BLaER1 treated with 17β-estradiol and CSF1 and Interleukin-3, amounts not matched to agents 10 nM and 100 nM (cell line): ENCODE data around the gene SOX2.

Source experiments
- H3K27ac ChIP-seq, 11 experiments: shearing (Covaris generic); formaldehyde crosslinking; 2 replicates each; pipeline ENCODE4 v1.8.1; 2022
- H3K27me3 ChIP-seq, 11 experiments: shearing (Covaris generic); formaldehyde crosslinking; 2 replicates each; pipeline ENCODE4 v1.8.1; 2022
- H3K36me3 ChIP-seq, 11 experiments: shearing (Covaris generic); formaldehyde crosslinking; 2 replicates each; pipeline ENCODE4 v1.8.1; 2022
- H3K4me1 ChIP-seq, 10 experiments: shearing (Covaris generic); formaldehyde crosslinking; 2 replicates each; pipeline ENCODE4 v1.8.1; 2022
- H3K4me2 ChIP-seq, 11 experiments: shearing (Covaris generic); formaldehyde crosslinking; 2 replicates each; pipeline ENCODE4 v1.8.1; 2022
- H3K4me3 ChIP-seq, 10 experiments: shearing (Covaris generic); formaldehyde crosslinking; 2 replicates each; pipeline ENCODE4 v1.8.1; 2022
- H3K9ac ChIP-seq, 11 experiments: shearing (Covaris generic); formaldehyde crosslinking; 2 replicates each; pipeline ENCODE4 v1.8.1; 2022
- H3K9me3 ChIP-seq, 11 experiments: shearing (Covaris generic); formaldehyde crosslinking; replicated peaks in 1 of 11; 2 replicates each; pipeline ENCODE4 v1.8.1; 2022
- H4K20me1 ChIP-seq, 11 experiments: shearing (Covaris generic); formaldehyde crosslinking; 2 replicates each; pipeline ENCODE4 v1.8.1; 2022
- Cebpa-rat ChIP-seq, 11 experiments: shearing (Covaris generic); IDR thresholded peaks; 2 replicates each; pipeline ENCODE4 v1.8.1; 2022

The SOX2 gene

DNA sequence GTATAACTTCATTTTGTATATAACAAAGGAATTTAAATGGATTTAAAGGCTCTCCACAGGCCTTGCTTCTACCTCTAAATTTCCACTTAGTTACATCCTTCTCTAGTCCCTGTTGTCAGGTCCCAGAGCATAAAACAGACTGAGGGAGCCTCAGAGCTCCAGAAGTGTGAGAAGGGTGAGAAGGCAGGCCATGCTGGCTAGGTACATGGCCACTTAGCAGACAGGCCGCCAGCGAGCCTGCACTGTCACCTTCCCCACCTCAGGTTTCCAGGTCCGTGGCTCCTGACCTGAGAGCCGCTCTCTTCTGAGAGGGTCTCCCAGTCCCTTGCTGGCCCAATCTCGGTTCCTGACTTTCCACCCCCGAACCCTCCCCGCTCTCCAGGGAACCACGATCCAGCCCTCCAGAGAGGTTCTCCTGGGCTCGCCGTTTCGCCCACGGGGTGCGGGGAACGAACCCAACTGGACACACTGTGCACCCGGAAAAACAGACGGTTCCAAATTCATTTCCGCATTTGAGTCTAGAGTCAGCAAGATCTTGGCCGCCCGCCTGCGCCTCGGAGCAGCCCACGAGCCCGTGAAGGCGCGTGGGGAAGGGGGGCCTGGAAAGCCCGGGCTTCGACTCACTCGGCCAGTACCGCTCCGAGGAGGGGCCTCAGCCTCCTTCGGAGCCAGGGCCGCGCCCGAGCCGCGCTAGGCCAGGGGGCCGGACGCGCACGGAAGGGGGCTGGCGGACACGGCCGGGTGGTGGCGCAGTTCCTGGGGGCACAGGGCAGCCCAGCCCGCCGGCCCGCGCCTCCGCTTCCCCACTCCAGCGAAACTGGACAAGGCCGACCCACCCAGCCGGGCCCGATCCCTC lies 16.7 kb upstream of the SOX2 start:
- Histone ChIP-seq H3K4me3 (no peak overlapping the region), H4K20me1 (peaks cover 0 to 4% (median 0%) of the 10 kb centered on the region in 11 experiments; a peak in 1 of 22 replicates), H3K9ac (no peak overlapping the region)

DNA sequence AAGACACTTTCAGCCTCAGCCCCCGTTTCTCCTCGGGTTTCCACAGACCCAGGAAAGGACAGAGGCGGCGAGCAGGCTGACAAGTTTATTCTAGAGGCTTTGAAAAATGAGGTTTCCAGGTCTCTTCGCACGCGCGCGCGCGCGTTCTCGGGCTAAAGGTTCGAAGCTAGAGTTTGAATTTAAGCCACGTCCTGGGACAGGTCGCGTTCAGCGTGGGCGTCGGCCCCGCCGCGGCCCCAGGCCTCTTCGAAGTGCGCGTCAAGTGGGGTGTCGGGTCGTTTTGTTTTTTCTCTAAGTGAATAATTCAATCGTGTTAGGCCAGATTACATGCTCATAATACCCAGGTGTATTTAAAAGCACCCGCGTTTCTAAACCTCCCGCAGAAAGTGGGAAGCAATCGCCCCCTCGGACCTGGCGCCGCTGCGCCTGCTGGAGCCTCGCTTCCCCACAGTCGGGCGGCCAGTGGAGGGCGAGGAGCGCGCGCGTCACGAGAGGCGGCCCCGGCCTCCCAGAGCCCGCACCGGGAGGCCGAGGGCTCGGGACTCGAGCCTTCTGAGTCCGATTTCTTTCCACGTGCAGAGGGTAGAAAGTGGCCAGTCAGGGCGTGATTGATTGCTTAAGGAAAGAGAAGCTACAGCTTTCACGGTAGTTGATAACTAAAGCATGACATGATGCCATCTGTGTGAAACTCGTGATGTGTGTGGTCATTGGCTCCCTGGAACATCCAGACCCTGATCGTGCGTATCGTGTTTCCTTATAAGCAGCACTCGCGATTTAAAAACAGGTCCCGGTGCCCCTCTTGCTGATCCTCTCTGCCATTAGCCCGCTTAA lies 15.8 kb upstream of the SOX2 start:
- TF ChIP-seq Cebpa-rat (IDR thresholded peaks at IDR 0.05) = no peak
- Histone ChIP-seq H4K20me1 (peaks cover 0 to 4% (median 0%) of the 10 kb centered on the region in 11 experiments; a peak in 1 of 22 replicates), H3K27me3 (peaks cover 42 to 62% (median 55%) of the 10 kb centered on the region in 11 experiments), H3K9ac (no peak overlapping the region), H3K36me3 (no peaks in the 10 kb centered on the region), H3K9me3 (peaks cover 12 to 25% (median 19%) of the 10 kb centered on the region in 11 experiments; a peak in 21 of 22 replicates), H3K27ac (no peak overlapping the region), H3K4me2 (no peak overlapping the region), H3K4me3 (no peak overlapping the region), H3K4me1 (peaks cover 0 to 4% (median 3%) of the 10 kb centered on the region in 10 experiments; a peak in 8 of 20 replicates)

More for the DNA sequence above, 16.7 kb upstream of the SOX2 start:
- H3K4me1 ChIP-seq = no peaks in the 10 kb centered on the region
- peaks cover 35 to 53% (median 46%) of the 10 kb centered on the region in 11 experiments for H3K27me3 ChIP-seq
- no peaks in the 10 kb centered on the region for H3K36me3 ChIP-seq
- peaks cover 12 to 25% (median 19%) of the 10 kb centered on the region in 11 experiments; a peak in 21 of 22 replicates for H3K9me3 ChIP-seq
- H3K4me2 ChIP-seq = no peak overlapping the region
- no peak for TF ChIP-seq Cebpa-rat (IDR thresholded peaks at IDR 0.05)
- no peak overlapping the region for H3K27ac ChIP-seq

GRCh38 chr3:181696626-181697230 lies 15.0 kb upstream of the SOX2 start:
- Histone ChIP-seq H3K9me3 (peaks cover 12 to 25% (median 19%) of the 10 kb centered on the region in 11 experiments; a peak in 21 of 22 replicates), H4K20me1 (peaks cover 0 to 8% (median 0%) of the 10 kb centered on the region in 11 experiments; a peak in 2 of 22 replicates), H3K4me3 (no peak overlapping the region), H3K27ac (no peak overlapping the region), H3K4me2 (no peak overlapping the region), H3K9ac (no peak overlapping the region), H3K36me3 (no peaks in the 10 kb centered on the region), H3K4me1 (peaks cover 0 to 6% (median 5%) of the 10 kb centered on the region in 10 experiments; a peak in 8 of 20 replicates), H3K27me3 (peaks cover 50 to 70% (median 63%) of the 10 kb centered on the region in 11 experiments)
- no peak for TF ChIP-seq Cebpa-rat (IDR thresholded peaks at IDR 0.05)

GRCh38 chr3:181698263-181698954 lies 13.3 kb upstream of the SOX2 start:
- peaks cover 0 to 10% (median 5%) of the 10 kb centered on the region in 10 experiments; a peak in 8 of 20 replicates for H3K4me1 ChIP-seq
- H3K9me3 ChIP-seq = peaks cover 15 to 26% (median 20%) of the 10 kb centered on the region in 11 experiments; a peak in 21 of 22 replicates
- no peak overlapping the region for H3K4me2 ChIP-seq
- no peak overlapping the region for H3K9ac ChIP-seq
- no peak overlapping the region for H3K27ac ChIP-seq
- peaks cover 67 to 87% (median 80%) of the 10 kb centered on the region in 11 experiments for H3K27me3 ChIP-seq
- no peak overlapping the region for H3K4me3 ChIP-seq
- peaks cover 0 to 20% (median under 1%) of the 10 kb centered on the region in 11 experiments; a peak in 9 of 22 replicates for H4K20me1 ChIP-seq
- no peak for TF ChIP-seq Cebpa-rat (IDR thresholded peaks at IDR 0.05)
- no peaks in the 10 kb centered on the region for H3K36me3 ChIP-seq

- Histone ChIP-seq H3K9me3 (peaks cover 15 to 35% (median 28%) of the 10 kb centered on the region in 11 experiments; a peak in 21 of 22 replicates), H3K4me3 (no peak overlapping the region), H3K27ac (no peak overlapping the region), H3K9ac (no peak overlapping the region), H3K4me1 (peaks cover 0 to 13% (median 5%) of the 10 kb centered on the region in 10 experiments; a peak in 8 of 20 replicates), H4K20me1 (peaks cover 0 to 30% (median 10%) of the 10 kb centered on the region in 11 experiments; a peak in 13 of 22 replicates), H3K36me3 (no peaks in the 10 kb centered on the region), H3K4me2 (no peak overlapping the region), H3K27me3 (peaks cover 76 to 96% (median 89%) of the 10 kb centered on the region in 11 experiments)
- no peak for TF ChIP-seq Cebpa-rat (IDR thresholded peaks at IDR 0.05)
These were observed 12.4 kb upstream of the SOX2 start for GRCh38 chr3:181699171-181699903.

DNA sequence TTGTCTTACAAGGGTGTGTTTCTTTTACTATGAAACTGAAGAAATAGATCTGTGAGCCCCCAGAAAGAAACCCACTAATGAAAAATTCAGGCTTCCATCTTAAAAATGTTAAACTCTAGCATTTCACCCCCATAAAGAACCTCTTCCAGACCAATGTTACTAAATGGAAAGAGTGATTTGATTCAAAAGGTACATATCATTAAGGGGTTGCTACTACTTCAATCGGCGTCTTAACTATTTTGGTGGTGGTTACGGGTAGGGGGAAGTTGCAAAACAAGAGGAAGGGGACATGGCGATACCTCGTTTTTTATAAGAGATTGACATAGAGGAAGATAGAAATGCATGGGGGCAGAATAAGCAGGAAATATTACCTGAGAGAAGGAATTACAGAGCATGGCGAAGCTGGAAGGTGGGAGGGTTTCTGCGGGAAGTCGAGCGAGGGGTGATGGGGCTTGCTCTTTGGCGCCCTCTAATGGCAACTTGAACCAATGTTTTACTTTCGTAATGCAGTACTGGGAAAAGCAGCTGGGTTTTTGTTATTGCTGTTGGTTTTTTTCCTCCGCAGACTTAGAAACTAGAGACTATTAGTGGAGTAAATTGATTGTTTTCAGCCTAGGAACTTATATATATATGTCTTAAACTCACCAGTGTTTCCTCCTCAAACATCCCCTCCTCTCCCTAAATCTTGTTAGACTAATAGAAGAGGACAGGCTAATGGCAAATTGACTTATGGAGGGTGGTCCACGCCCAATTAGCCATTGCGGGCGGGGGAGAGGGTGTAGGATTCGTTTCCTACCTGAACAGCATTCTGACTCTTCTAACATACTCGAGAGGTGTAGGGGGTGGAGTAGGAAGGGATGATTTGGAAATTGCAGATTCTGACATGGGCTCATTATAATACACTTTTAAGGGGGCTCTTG lies 11.3 kb upstream of the SOX2 start:
- H3K4me1 ChIP-seq = peaks cover 0 to 17% (median 5%) of the 10 kb centered on the region in 10 experiments; a peak in 8 of 20 replicates

More for the DNA sequence above, 11.3 kb upstream of the SOX2 start:
- peaks cover 87 to 100% (median 100%) of the 10 kb centered on the region in 11 experiments for H3K27me3 ChIP-seq
- H3K9ac ChIP-seq = no peak overlapping the region
- no peak overlapping the region for H3K27ac ChIP-seq
- no peaks in the 10 kb centered on the region for H3K36me3 ChIP-seq
- H3K4me3 ChIP-seq = peak overlapping the region in 7 of 10 experiments; percentile 34 to 56 (median 45); a peak in 13 of 20 replicates
- TF ChIP-seq Cebpa-rat (IDR thresholded peaks at IDR 0.05) = no peak
- H4K20me1 ChIP-seq = peaks cover 0 to 40% (median 16%) of the 10 kb centered on the region in 11 experiments; a peak in 13 of 22 replicates
- H3K4me2 ChIP-seq = peak overlapping the region; percentile 56 to 85 (median 71)
- H3K9me3 ChIP-seq = peaks cover 9 to 29% (median 22%) of the 10 kb centered on the region in 11 experiments; a peak in 21 of 22 replicates
